Embryonic facial prominence (tissue), 1 donor: ENCODE results near the gene COPS7A.

Experiments used
- DNase-seq: peaks from one replicate; pipeline ENCODE4 v3.0.0-alpha.2; 2016; ENCODE audit errors: extremely low spot score

The COPS7A gene

GRCh38 chr12:6750506-6750905 is 26.7 kb downstream of the COPS7A start:
- no peak for DNase-seq

DNA sequence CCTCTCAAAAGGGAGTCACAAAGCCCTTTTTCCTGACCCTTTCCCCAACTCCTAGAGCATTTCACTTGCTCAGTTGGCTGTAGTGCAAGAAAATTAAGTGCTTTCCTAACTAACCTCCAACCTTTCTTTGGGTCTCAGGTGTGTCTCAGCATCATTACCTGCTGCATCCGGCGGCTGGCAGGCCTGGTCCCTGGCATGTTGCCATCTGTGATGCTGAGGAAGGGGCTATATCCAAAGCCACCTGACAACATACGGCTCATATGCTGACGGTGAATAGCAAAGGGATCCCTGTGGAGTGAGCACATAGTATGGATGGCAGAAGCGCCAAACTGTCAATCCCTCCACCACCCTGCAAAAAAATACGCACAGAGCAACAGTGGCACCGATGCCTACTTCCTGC is 27.9 kb downstream of the COPS7A start:
- DNase-seq = no peak

GRCh38 chr12:6752167-6752920 is 28.5 kb downstream of the COPS7A start:
- peak; percentile 38 for DNase-seq

DNA sequence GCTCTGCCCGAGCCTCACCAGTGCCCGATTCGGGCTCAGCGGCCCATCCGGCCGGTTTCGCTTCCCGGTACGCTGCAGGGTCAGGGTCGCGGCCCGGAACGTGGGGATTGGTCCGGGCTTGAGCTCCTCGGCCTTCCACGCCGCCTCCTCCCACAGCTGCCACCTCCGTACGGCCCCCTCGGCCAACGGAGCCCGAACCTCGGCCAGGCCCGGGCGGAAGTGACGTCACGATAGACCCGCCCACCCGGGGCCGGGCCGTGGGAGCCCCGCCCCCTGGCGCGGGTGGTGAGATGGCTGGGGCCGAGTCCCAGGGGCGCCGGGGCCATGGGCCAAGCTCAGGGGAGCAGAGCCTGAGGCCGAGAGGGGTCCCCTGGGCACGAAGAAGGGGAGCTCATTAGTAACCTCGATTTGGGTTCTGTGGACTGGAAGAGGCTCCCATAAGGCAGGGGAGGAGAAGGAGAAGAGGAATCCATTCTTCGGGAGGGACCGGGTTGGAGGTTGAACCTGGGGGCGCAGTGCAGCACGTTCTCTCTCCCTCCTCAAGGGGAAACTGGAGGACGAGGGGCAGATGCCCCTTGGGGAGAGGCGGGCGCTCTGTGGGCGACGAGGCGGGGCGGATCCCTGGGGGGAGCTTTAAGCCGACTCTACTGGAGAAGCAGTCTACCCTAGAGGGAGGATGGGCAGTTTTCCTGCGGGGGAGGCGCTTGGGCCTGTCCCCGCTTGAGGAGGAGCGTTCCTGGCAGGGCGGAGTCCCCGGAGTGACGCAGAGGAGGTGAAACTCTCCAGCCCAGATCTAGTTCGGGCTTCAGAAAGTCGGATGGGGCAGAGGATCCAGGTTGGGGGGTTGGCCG is 29.3 kb downstream of the COPS7A start, which contains the start of gene MLF2:
Gene MLF2 (minus strand): TSS at position 221 of the 851 bp plus-strand sequence. CDS start 807 bp downstream, outside the sequence.
- DNase-seq = peak; percentile 99

- no peak for DNase-seq
Observed at GRCh38 chr12:6753772-6754356, 30.0 kb downstream of the COPS7A start.

- no peak for DNase-seq
Observed at GRCh38 chr12:6754411-6754810, 30.6 kb downstream of the COPS7A start.

DNA sequence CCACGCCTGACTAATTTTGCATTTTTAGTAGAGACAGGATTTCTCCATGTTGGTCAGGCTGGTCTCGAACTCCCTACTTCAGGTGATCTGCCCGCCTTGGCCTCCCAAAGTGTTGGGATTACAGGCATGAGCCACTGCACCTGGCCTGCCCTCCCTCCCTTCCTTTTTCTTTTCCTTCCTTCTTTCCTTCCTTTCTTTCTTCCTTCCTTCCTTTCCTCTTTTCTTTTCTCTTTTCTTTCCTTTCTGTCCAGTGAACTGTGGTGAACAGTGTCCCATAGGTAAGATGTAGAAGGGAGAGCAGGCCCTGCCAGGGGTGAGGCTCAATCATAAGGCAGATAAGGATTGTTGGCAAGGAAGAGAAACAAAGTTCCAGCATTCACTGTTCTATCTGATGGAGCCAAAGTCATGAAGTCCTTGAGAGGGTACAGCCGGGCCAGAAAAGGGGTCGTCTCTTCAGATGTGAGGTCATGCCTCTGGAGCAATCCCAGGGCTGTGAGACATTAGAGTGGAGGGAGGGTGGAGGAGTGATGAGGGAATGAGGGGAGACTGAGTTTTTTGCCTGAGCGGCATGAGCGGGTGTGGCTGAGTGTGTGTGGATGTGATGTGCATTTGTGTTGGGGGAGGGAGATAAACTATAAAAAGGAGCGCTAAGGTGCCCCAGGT is 33.3 kb downstream of the COPS7A start:
- peak; percentile 2 for DNase-seq

- peak; percentile 5 for DNase-seq
Observed at GRCh38 chr12:6758506-6759095, 34.8 kb downstream of the COPS7A start.

- no peak for DNase-seq
Observed at GRCh38 chr12:6759741-6760140, 35.9 kb downstream of the COPS7A start.

- no peak for DNase-seq
Observed at GRCh38 chr12:6763380-6763779, 39.5 kb downstream of the COPS7A start.

- DNase-seq = peak; percentile 90
Observed at GRCh38 chr12:6764011-6764828, 40.4 kb downstream of the COPS7A start.

- no peak for DNase-seq
Observed at GRCh38 chr12:6765048-6765633, 41.3 kb downstream of the COPS7A start.

GRCh38 chr12:6765634-6766581 is 42.1 kb downstream of the COPS7A start, which contains the start of gene PTMS:
TSS of gene PTMS (plus strand) at chr12:6766363. CDS start at chr12:6766706, 343 bp downstream.
- peak; percentile 94 for DNase-seq

- no peak for DNase-seq
Observed at GRCh38 chr12:6766651-6767349, 43.0 kb downstream of the COPS7A start.

DNA sequence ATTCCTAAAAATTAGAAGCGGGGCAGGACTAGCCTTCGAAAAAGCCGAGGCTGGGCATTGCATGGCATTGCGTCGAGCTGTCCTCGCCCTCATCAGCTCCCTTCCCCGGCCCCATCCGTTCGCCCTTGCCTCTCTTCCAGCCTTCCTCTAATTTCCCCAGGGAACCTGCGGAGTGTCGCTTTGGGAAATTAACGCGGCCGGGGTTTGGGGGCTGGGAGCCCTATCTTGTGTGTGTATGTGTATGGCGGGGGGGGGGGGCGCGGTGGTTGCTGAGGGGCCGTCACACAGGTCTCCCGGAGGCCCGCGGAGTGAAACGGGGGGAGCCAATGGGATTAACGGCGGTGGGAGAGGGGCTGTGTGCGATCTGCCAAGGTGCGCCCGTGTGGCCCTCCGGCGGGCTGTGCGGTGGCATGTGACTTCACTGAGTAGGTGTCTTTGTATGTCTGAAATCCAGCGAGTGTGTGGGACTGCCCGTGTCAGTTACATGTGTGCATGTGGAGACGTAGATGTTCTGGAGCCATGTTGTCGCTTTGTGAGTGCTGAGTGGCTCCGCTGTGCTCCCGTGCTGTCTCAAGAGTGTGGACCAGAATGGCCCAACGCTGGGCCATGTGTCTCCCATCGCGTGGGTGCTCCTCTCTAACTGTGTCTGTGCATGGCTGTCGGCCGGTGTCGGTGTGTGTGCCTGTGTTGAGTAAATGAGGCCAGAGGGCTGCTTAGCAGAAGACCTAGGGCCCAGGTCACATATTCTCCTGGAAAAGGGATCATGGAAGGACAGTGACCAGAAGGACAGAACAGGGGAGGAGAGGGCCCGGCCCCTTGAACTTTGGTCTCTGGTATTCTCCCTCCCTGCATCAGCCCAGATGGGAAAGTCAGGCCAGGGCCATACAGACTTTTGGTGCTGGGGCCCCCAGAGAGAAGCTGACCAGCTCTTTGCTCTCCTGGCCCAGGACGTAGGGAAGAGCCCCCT is 43.8 kb downstream of the COPS7A start:
- no peak for DNase-seq

DNA sequence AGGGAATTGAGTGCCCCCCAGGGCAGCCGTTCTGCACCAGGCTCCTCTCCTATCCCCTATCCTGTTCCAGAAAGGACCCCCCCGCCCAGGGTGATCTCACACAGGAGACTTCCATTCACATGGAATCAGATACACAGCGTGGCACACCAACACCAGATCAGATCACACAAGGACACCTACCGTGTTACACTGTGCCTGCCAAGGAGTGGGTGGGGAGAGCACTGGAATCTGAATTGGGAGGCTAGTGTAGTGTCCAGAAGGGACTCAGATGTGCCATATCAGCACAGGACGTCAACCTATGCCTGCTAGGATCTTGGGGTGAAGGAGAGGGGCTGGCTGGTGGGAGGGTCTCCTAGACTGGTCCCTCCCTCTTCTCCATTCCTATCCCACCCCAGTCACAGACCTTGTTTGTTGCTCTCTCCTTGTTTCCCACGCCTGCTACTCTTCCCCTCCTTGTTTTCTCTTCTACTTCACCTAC is 44.6 kb downstream of the COPS7A start:
- DNase-seq = no peak

- no peak for DNase-seq
Observed at GRCh38 chr12:6768990-6769389, 45.1 kb downstream of the COPS7A start.
